Cortex of kidney (tissue), 1 donor: ENCODE measurements around the gene ALDH1A3.

ENCODE experiments used
- DNase-seq: peaks from one replicate; lab custom pipeline; 2025; lab: John Stamatoyannopoulos, UW

The ALDH1A3 gene

DNA sequence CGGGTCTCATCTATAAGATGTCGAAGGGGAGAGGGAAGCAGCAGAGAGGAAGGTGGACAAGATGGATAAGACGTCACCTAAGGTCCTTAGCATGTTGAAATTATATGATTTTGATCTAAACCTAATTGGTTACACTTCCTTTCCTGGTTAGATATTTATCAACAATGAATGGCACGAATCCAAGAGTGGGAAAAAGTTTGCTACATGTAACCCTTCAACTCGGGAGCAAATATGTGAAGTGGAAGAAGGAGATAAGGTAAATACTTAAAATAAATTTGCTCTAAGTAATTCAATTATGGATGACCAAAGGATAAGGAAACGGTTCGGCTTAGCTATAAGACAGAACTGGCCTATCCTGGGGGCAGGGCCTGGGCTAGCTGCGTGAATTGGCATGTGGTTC is 5.5 kb downstream of the ALDH1A3 start:
- DNase-seq: no peak

DNA sequence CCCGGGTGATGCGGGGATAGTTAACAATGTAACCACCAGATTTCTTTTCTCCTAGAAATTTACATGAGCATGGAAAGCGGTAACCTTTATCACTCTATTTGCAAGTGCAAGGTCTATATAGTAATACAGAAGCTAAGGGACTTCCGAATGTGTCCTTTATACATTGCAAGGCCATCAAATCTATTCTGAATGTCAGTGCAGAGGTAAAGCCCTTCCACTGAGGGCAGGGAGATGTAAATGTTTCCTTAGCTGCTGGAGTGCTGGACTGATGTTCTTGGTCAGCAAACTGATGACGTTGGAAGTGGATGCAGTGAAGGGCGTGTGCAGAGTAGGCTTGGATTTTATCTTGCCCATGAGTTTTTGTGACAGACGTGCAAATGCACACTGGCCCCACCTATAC is 6.2 kb downstream of the ALDH1A3 start:
- DNase-seq: no peak

GRCh38 chr15:100887211-100887913 is 7.7 kb downstream of the ALDH1A3 start:
- DNase-seq: no peak

DNA sequence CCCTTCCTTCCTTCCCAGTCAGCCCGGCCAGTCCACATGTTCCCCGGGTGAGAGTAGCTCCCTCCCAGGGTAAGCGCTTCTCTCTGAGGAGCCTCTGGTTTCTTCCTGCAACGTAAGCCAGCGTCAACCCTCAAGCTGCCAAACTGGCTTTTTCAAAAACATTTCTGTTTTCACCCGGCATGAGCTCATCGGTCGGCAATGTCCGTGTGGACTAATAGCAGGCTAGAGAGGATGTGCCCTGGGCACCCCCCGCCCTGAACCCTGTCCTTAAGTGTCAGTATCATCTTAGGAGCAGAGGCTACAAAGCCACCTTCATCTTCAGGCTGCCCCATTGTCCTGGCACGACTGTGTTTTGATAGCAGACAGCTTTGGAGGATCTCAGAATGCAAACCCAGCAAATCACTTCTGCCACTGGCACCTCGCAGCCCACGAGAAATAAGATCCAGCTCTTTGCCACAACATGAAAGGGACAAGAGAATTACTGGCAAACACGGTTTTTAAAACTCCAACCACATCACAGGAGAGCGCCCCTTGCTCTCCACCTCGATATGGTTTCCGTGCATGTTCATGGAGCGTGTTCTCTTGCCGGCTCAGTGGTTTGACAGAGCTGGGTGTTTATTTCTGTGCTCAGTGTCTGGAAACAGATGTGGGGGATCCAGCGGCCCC is 9.9 kb downstream of the ALDH1A3 start:
- DNase-seq: no peak

- no peak for DNase-seq
These were observed 10.6 kb downstream of the ALDH1A3 start for GRCh38 chr15:100890051-100890720.

- DNase-seq: no peak
These were observed 11.2 kb downstream of the ALDH1A3 start for GRCh38 chr15:100890850-100891249.

DNA sequence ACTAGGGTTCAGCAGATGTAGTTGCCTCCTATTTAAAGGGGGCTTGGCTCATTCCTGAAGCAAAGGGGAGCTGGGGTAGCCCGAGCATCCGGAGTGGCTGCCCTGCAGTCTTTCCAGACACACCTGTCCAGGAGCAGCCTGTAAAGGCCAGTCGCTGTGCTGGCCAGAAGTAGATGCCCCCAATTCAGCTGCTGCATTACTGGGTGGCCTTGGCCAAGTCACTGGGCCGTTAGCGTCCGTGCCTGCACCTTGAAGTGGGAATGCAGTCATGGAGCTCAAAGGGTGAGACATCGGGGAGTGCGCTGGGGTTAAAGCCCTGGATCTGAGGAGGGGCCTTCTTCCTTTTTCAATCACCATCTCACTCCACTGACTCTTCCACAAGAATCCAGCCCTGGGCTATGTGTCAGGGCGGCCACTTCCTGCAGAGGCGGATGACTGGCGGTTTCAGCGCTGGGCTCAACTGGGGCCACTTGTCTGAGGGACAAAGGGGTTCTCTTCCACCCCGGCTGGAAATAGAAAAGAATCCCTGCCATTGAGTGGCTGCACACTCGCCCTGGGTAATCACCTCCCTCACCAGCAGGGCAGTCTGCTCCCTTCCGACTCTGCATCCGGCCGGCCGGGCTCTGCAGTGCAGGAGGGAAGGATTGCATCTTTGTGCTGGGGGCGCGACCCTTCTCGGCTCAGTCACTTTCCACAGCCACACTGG is 11.8 kb downstream of the ALDH1A3 start:
- DNase-seq: no peak

DNA sequence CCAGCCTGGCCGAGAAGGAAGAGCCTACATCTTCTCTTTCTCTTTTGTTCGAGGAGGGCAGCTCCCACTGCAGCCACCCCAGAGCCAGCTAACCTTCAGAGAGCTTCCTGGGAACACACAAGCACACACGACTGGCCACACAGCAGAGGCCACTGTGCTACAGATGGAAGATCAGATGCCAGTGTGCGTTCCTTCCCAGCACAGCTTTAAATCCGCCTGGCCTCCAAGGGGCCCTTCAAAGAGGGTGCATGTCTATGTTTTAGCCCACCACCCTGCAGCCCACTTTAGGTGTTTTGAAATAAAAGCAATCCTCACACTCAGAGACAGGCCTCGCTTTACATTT is 12.4 kb downstream of the ALDH1A3 start:
- no peak for DNase-seq

- no peak for DNase-seq
These were observed 13.8 kb downstream of the ALDH1A3 start for GRCh38 chr15:100893261-100893963.

- DNase-seq: no peak
These were observed 14.3 kb downstream of the ALDH1A3 start for GRCh38 chr15:100893964-100894295.

DNA sequence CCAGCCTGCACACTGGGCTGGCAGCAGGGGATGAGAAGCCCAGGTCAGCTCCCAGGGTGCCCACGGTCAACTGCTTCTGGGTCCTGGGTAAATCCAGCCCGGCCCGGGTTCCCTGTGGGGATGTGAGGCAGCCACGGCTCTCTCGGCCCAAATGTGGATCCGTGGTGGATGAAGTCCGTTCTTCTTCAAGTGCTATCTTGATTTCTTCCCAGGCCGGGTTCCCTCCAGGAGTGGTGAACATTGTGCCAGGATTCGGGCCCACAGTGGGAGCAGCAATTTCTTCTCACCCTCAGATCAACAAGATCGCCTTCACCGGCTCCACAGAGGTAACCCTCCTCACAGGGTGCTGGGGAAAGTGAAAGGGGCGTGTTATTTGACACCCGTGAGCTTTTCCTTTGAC is 16.1 kb downstream of the ALDH1A3 start:
- no peak for DNase-seq

DNA sequence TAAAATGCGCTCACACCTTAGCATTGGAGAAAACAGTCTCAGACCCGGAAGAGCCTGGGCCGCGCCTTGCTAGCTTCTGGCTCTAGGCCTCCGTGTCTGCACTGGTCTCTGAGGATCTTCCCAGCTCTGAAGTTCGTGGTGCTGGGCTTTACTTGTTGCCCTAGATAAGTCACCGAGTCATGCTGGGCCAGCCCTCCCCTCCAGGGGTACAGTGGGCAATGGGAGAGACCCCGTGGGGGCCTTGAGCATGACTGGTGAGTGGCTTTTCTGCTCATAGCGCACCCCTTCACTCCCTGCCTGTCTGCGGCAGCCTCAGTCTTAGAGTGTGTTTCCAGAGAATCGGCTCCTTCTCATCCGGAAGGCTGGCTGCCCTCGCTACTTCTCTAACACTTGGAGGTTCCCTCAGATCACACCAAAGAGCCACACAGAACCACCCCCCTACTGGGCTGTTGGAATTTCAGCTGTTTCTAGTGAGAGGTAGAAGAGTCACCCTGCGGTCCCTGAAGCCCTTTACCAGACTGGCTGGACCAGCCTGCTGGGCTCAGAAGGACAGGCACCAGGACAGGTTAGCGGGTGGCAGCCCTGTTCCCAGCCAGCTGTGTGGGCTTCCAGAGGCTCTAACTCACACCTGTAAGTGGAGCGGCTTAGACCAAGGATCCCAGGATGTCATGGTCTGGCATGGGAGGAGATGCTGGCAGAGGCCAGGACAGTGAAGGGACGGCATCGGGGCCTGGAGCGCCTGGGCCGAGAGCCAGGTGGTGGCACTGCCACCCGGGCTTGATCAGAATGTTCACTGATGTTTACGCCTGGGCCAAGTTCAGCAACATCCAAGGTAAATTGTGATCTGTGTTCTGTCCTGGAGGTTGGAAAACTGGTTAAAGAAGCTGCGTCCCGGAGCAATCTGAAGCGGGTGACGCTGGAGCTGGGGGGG is 17.9 kb downstream of the ALDH1A3 start:
- no peak for DNase-seq

- no peak for DNase-seq
These were observed 18.5 kb downstream of the ALDH1A3 start for GRCh38 chr15:100898152-100898490.

DNA sequence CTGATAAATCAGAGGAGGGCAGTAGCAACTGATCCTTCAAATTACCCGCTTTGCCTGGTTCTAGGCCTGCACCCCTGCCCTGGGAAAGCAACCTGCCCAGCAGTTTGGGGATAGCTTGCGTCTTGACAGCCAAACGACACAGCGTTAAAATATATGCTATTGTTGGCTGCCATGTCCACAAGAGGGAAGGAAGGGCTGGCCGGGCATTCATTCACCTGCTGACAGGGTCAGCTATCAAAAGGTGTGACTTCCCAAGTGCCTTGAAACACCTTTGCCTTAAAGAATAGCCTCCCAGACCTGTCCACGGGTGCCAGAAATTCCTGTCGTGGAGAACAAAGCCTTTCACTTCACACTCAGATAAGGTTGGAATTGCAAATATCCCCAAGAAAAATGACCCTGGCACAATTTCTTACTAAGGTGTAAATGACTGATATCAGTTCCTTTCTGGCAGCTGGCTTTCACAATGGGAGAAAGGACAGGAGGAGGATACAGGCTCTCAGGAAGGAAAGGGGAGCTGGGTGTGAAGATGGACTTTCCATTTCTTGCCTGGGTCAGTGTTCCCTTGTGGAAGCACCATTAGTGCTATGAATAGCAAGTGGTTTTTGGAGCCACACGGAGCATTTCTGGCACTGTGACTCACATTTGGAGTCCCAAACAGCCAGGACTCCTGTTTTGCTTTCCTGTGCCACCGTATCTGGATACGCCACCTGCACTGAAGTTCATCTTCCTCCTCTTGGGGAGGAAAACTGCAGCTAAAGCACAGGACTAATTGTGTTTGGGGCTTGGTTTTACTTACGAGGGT is 19.2 kb downstream of the ALDH1A3 start:
- no peak for DNase-seq

- no peak for DNase-seq
These were observed 20.0 kb downstream of the ALDH1A3 start for GRCh38 chr15:100899601-100900000.

- DNase-seq: no peak
These were observed 20.6 kb downstream of the ALDH1A3 start for GRCh38 chr15:100900136-100900794.

- no peak for DNase-seq
These were observed 21.2 kb downstream of the ALDH1A3 start for GRCh38 chr15:100900795-100901169.

DNA sequence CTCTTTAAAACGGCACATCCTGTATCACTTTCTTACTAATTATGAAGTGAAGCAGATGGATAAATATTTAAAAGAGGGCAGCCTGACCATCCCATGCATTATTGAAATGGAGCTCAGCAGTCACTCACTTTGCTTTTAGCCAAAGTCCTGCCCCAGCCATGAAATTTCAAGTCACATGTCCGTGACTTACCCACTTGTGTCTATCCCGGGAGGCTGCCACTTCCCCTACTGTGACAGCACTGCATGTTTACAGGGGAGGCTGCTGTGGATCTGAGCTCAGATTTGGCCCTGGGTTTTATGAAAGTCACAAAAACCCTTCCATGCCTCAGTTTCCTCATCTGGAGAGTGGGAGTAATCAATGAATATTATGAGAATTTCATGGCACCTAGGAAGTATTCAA is 21.7 kb downstream of the ALDH1A3 start:
- no peak for DNase-seq

GRCh38 chr15:100901702-100902435 is 22.2 kb downstream of the ALDH1A3 start:
- no peak for DNase-seq
